GM06990 (cell line): ENCODE data around the gene DTX3L.

ENCODE experiments used
- DNase-seq: peaks from one replicate; pipeline ENCODE4 v3.0.0-alpha.2; 2011; ENCODE audit not compliant: insufficient read length; ENCODE audit errors: extremely low read depth
- H3K27me3 ChIP-seq: replicated peaks from 2 replicates; pipeline ENCODE4 v1.6.0; 2011; ENCODE audit warnings: low read length; ENCODE audit not compliant: control insufficient read depth, insufficient read depth
- H3K36me3 ChIP-seq: 2 replicates; pipeline ENCODE4 v1.5.1; 2011; ENCODE audit warnings: low read length; ENCODE audit not compliant: control insufficient read depth, insufficient read depth
- H3K4me3 ChIP-seq: replicated peaks from 2 replicates; pipeline ENCODE4 v1.5.1; 2011; ENCODE audit warnings: low read depth, mild to moderate bottlenecking, control low read depth, low read length
- CTCF ChIP-seq: IDR thresholded peaks from 2 replicates; pipeline ENCODE4 v1.5.1; 2011; ENCODE audit warnings: low read length, control low read depth, mild to moderate bottlenecking, inconsistent platforms; ENCODE audit not compliant: insufficient read depth, poor library complexity, severe bottlenecking

DTX3L gene

GRCh38 chr3:122609798-122610559 lies 45.8 kb downstream of the DTX3L start:
- peak overlapping the region; percentile 18; the same call in 1 of the 2 replicates for H3K4me3 ChIP-seq

GRCh38 chr3:122612696-122613095 lies 48.6 kb downstream of the DTX3L start:
- DNase-seq: no peak
- no peaks in the 10 kb centered on the region for H3K27me3 ChIP-seq
- H3K36me3 ChIP-seq: peaks cover 4% of the 10 kb centered on the region
- no peak overlapping the region for H3K4me3 ChIP-seq
- TF ChIP-seq CTCF: no peak

More at GRCh38 chr3:122609798-122610559, 45.8 kb downstream of the DTX3L start:
- H3K27me3 ChIP-seq: no peaks in the 10 kb centered on the region
- peak; percentile 78 for DNase-seq
- TF ChIP-seq CTCF: no peak
- H3K36me3 ChIP-seq: peaks cover 4% of the 10 kb centered on the region

- no peak for DNase-seq
- peaks cover 7% of the 10 kb centered on the region for H3K36me3 ChIP-seq
- no peak overlapping the region for H3K4me3 ChIP-seq
- no peak for TF ChIP-seq CTCF
- no peaks in the 10 kb centered on the region for H3K27me3 ChIP-seq
These were observed 51.2 kb downstream of the DTX3L start for GRCh38 chr3:122615303-122615702.

- TF ChIP-seq CTCF: no peak
- no peak overlapping the region for H3K4me3 ChIP-seq
- DNase-seq: no peak
- peaks cover 7% of the 10 kb centered on the region for H3K36me3 ChIP-seq
- no peaks in the 10 kb centered on the region for H3K27me3 ChIP-seq
These were observed 54.5 kb downstream of the DTX3L start for GRCh38 chr3:122618614-122619013.

- DNase-seq: peak; percentile 34
- no peaks in the 10 kb centered on the region for H3K27me3 ChIP-seq
- H3K36me3 ChIP-seq: peaks cover 7% of the 10 kb centered on the region
- no peak overlapping the region for H3K4me3 ChIP-seq
- TF ChIP-seq CTCF: no peak
These were observed 54.9 kb downstream of the DTX3L start for GRCh38 chr3:122619040-122619439.

- H3K27me3 ChIP-seq: no peaks in the 10 kb centered on the region
- TF ChIP-seq CTCF: no peak
- no peak overlapping the region for H3K4me3 ChIP-seq
- peaks cover 6% of the 10 kb centered on the region for H3K36me3 ChIP-seq
- DNase-seq: no peak
These were observed 56.3 kb downstream of the DTX3L start for GRCh38 chr3:122620399-122620798.
